Kidney (tissue), 14 donors: Measurements from ENCODE around the gene ZNF74. TPM values are rescaled to one million over a fixed set of nuclear protein-coding genes. Genes with fewer than 3 reads are reported as not detected.

Experiments
- DNase-seq, 5 donors: peaks; one replicate each; pipeline ENCODE4 v3.0.0-alpha.2; 2013 to 2020
- FAIRE-seq: peaks from 2 replicates; lab custom pipeline; 2012; peaks lifted over from hg19 to GRCh38; lab: Jason Lieb, UNC
- H3K27ac ChIP-seq, 2 donors: one replicate each; pipeline ENCODE4 v1.7.0; 2013; ENCODE audit warnings: low read depth in 2 of 2, low read length in 2 of 2, inconsistent platforms in 1 of 2
- H3K27me3 ChIP-seq: one replicate; pipeline ENCODE4 v1.7.1; 2013; ENCODE audit warnings: low read length, inconsistent platforms; ENCODE audit not compliant: control insufficient read depth, insufficient read depth
- H3K36me3 ChIP-seq, 3 donors: one replicate each; pipeline versions ENCODE4 v1.7.0 to v1.7.1; 2013; ENCODE audit warnings: low read length in 3 of 3, control low read depth in 1 of 3, inconsistent platforms in 1 of 3; ENCODE audit not compliant: insufficient read depth in 3 of 3, control insufficient read depth in 2 of 3
- H3K4me1 ChIP-seq, 3 donors: one replicate each; pipeline versions ENCODE4 v1.7.0 to v1.7.1; 2013; ENCODE audit warnings: low read length in 3 of 3, inconsistent platforms in 1 of 3, low read depth in 1 of 3; ENCODE audit not compliant: control insufficient read depth in 2 of 3, insufficient read depth in 2 of 3
- H3K4me3 ChIP-seq, 3 donors: one replicate each; pipeline versions ENCODE4 v1.7.0 to v1.8.1; 2013; ENCODE audit warnings: low read length in 3 of 3, control low read depth in 1 of 3, inconsistent platforms in 1 of 3
- H3K9ac ChIP-seq, 3 donors: one replicate each; pipeline versions ENCODE4 v1.7.0 to v1.7.1; 2013; ENCODE audit warnings: low read length in 3 of 3, control low read depth in 1 of 3, inconsistent platforms in 1 of 3
- H3K9me3 ChIP-seq, 3 donors: one replicate each; pipeline versions ENCODE4 v1.7.0 to v1.7.1; 2013; ENCODE audit warnings: low read length in 3 of 3, control low read depth in 1 of 3, inconsistent platforms in 1 of 3; ENCODE audit not compliant: control insufficient read depth in 2 of 3, insufficient read depth in 1 of 3
- CTCF ChIP-seq: IDR thresholded peaks from 3 replicates; pipeline ENCODE4 v1.5.1; 2012; ENCODE audit warnings: mild to moderate bottlenecking, moderate library complexity, borderline replicate concordance; ENCODE audit not compliant: insufficient read depth; ENCODE audit errors: extremely low read depth
- intact Hi-C: fragments of 100-400 bp; cut with DNase I; formaldehyde crosslinking; loops from one replicate; pipeline ENCODE4 v1.11.1; 2022
- polyA plus RNA-seq: library from polyadenylated mRNA; stranded (reverse); fragments of 350-450 nt; fragmentation: Illumina TruSeq; extraction: RNeasy Lipid Tissue Mini Kit (QIAGEN cat#74804); gene quantifications from one replicate; pipeline ENCODE4 v1.2.3, GENCODE V29; 2014; ENCODE audit warnings: low read depth, low replicate concordance; ENCODE audit not compliant: insufficient read depth
- total RNA-seq: library from RNA; stranded (reverse); fragmentation: NEBNext Ultra II Directional; extraction: Animal tissue kit (Norgen Biotek cat#: 25700); gene quantifications from one replicate; pipeline ENCODE4 v1.2.1, GENCODE V29; 2021
- donor health status: control.
- donor health status: control.
- donor health status: control.
- donor health status: control.
- donor health status: control.
- donor health status: DM: yes; HTN: yes; CAD: no.
- donor health status: Normal renal cell carcinoma (clear cell type).

ZNF74 gene
- total and polyA plus RNA-seq, 2 donors from 2014 or later: 3.7 to 6.5 TPM

GRCh38 chr22:20425566-20426258, 31.8 kb downstream of the ZNF74 start:
- no peak for FAIRE-seq
- peaks cover 7% of the 10 kb centered on the region for H3K27me3 ChIP-seq
- peak in 2 of 5 donors; percentile 28 to 70 for DNase-seq
- no peak overlapping the region for H3K27ac ChIP-seq
- H3K9me3 ChIP-seq: no peaks in the 10 kb centered on the region
- intact Hi-C loops: no loop called here
- peaks cover 0 to 7% (median 0%) of the 10 kb centered on the region in 3 donors for H3K4me1 ChIP-seq
- H3K36me3 ChIP-seq: peaks cover 0 to 4% (median 0%) of the 10 kb centered on the region in 3 donors
- no peak overlapping the region for H3K9ac ChIP-seq
- TF ChIP-seq CTCF: no peak
- no peak overlapping the region for H3K4me3 ChIP-seq

GRCh38 chr22:20426259-20426615, 32.3 kb downstream of the ZNF74 start:
- Histone ChIP-seq H3K9ac (no peak overlapping the region), H3K4me1 (peaks cover 0 to 12% (median 0%) of the 10 kb centered on the region in 3 donors), H3K36me3 (peaks cover 0 to 4% (median 0%) of the 10 kb centered on the region in 3 donors), H3K9me3 (no peaks in the 10 kb centered on the region), H3K27ac (no peak overlapping the region), H3K4me3 (no peak overlapping the region), H3K27me3 (peaks cover 7% of the 10 kb centered on the region)
- DNase-seq: peak in 1 of 5 donors; percentile 59
- FAIRE-seq: no peak
- intact Hi-C loops: no loop called here
- no peak for TF ChIP-seq CTCF

- H3K9ac ChIP-seq: no peak overlapping the region
- H3K4me3 ChIP-seq: no peak overlapping the region
- no peak for TF ChIP-seq CTCF
- peaks cover 0 to 4% (median 0%) of the 10 kb centered on the region in 3 donors for H3K36me3 ChIP-seq
- H3K9me3 ChIP-seq: no peaks in the 10 kb centered on the region
- FAIRE-seq (no peak), DNase-seq (peak in 1 of 5 donors; percentile 59)
- H3K27ac ChIP-seq: no peak overlapping the region
- peaks cover 0 to 16% (median 0%) of the 10 kb centered on the region in 3 donors for H3K4me1 ChIP-seq
- intact Hi-C loops: no loop called here
- peaks cover 7% of the 10 kb centered on the region for H3K27me3 ChIP-seq
Measured at GRCh38 chr22:20427104-20427944, 33.4 kb downstream of the ZNF74 start.
